COLO829 (cell line): ENCODE results near the gene BRI3BP.

ENCODE experiments used
- DNase-seq: peaks from one replicate; pipeline ENCODE4 v3.0.0; 2012; ENCODE audit warnings: low spot score

BRI3BP gene, protein sequence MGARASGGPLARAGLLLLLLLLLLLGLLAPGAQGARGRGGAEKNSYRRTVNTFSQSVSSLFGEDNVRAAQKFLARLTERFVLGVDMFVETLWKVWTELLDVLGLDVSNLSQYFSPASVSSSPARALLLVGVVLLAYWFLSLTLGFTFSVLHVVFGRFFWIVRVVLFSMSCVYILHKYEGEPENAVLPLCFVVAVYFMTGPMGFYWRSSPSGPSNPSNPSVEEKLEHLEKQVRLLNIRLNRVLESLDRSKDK

DNA sequence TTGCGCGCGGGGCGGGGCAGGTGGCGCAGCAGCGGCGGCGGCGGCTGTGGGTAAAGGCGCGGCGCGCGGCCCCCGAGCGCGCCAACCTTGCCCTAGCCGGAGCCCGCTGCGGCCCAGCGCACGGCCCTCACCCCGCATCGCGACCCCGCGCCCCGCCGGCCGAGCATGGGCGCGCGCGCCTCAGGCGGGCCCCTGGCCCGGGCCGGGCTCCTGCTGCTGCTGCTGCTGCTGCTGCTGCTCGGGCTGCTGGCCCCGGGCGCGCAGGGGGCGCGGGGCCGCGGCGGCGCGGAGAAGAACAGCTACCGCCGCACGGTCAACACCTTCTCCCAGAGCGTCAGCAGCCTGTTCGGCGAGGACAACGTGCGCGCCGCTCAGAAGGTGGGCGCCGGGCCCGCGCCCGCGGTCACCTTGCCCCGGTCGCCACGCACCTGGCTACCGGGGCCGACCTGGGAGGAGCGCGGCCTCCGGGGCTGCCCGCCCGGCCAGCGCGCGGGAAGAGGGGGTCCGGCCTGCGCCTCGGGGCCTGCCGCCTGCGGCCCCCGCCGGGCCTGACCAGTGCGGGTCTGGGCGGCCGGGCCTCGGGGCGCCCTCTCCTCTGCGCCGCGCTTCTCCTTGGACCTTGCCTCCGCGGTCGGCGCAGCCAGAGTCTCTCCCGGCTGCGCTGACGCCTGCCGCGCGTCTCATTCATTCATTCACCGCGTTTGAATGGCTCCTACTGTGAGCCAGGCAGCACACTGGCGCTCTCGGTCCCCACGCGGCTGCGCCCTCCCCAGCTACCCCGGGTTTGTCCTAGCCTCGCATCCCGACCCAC, at the start of gene BRI3BP:
Gene BRI3BP (plus strand): TSS at position 20 of the 811 bp plus-strand sequence. CDS start 146 bp downstream, at position 166.
- no peak for DNase-seq

DNA sequence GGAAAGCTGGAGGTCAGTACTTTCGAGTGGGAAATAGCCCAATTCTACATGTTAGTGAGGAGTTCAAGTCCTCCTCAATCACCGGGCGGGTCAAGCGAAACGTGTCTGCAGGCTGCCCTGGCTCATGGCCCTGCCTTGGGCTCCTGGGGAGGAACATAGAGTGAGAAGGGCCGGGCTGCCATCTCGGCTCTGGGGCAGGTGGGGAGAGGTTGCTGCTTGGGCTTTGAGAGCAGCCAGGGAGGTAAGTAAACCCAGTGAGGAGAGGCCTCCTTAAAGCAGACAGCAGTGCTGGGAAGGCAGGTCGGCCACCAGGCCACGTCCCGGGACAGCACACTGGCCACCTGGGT, 47.0 kb upstream of the BRI3BP start:
- DNase-seq: no peak

DNA sequence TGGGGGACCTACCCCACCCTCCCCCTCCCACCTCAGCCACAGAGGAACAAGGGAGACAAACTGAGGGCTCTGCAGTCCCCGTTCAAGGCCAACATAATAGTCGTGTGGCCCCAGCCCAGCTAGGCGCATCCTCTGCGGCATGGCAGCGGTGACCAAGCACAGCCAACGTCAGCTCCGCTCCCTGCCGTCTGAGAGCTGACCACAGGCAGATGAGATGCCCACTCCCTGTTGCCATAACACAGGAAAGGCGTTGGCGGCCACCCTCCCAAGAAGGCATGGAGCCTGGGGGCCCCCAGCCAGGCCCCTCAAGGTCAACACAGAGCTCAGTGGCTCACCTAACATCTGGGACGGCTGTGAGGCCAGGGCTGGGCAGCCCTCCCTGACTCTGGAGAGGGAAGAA, 46.4 kb upstream of the BRI3BP start:
- DNase-seq: no peak

DNA sequence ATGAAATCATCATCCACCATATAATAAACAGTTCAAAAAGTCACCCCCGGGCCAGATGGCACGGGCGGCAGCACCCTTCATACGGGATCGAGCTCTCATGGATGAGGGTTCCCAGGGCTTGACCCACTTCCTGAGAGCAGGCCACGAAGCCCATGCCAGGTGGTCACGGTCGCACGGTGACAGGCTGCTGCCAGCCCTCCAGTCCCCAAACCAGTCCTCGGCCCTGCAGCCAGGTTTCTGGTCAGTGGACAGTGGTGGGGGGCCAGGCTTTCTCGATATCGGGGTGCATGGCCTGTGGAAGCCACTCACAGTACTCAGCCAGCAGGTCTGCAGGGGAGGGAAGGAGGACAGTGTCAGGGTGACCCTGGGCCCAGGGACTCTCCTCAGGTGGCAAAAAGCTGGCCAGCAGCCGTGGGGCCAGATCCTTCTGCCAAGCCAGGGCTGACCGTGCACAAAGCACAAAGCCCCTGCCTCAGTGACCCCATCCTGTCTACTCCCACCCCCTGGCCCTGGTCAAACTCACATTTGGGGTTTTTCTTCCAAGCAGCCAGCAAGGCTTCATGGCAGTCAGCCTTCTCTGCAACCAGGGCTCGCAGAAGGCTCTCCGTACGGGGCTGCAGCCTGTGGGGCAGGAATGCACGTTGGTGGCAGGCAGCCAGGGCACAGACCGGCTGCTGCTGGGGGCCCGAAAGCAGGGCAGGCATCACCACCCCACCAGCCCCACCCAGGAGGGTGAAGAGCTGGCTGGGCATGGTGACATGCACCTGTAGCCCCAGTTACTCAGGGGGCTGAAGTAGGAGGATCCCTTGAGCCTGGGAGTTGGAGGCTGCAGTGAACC, 45.7 kb upstream of the BRI3BP start:
- DNase-seq: no peak

DNA sequence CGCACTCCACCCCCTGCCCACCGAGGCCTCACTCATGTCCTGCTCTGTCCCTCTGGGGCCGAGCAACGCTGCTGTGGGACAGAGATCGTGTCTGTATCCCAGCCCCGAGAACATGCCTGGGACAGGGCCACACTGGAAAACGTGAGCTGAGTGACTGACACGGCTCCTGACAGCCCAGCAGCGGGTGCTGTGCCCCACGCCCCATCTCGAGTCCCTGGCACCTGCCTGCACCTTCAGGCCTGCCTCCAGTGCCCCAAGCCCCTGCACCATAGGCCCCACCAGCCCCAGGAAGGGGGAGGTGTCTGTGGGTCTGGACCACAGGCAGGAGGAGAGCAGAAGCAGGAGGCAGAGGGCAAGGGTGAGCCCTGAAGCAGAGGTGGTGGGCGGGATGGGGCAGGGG, 44.4 kb upstream of the BRI3BP start:
- no peak for DNase-seq

DNA sequence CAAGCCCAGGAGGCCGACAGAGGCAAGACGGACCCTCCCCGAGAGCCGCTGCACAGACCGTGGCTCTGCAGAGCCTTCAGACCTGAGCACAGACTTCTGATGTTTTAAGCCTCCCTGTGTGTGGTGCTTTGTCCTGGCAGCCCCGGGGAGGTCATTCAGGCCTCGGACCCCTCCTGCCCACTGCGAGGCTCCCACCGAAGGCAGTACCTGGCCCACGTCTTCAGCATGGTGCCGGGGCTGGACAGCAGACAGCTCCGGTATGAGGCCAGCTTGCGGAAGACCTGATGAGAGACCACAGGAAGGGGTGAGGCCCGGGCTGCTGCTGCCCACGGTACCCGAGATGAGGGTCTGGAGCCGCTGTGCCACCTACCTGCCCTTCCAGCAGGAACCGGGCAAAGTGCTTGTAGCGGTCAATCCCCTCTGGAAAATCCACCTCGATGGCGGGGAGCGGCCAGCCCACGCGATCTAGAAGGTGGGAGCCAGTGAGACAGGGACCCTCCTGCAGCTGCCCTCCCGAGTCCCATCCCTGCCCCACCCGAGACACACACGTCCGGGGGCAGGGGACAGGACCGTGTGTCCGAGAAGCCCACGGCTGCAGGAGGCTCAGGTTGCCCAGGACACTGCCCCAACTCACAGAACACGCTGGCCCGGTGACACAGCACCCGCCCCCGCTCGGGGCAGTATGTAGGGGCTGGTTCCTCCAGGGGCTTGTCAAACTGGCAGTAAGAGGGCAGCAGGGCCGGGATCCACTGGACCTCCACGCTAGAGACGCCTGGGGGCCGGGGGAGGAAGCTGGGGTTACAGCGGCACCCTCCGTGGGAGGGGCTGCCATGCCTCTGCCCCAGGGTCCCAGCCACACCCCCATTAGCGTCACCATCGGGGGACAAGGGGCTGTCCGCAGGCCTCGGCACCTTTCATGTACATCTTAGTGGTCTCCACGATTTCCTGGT, 43.4 kb upstream of the BRI3BP start:
- no peak for DNase-seq

DNA sequence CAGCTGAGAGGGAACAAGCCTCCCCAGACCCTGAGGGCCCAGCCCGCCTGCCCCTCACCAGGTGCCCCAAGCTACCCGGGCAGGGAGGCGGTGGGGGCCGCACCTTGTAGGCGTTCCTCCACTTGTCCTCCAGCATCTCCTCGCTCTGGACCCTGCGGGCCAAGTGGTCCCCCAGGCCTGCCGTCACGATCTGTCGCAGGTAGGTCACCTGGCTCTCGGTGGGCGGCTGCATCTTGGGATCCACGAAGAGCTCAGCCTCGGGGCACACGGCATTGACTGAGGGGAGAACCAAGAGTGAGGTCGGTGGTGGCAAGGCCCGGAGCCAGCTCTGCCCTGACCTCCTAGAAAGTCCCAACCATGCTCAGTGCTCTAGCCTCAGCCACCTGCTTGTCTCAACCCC, 41.1 kb upstream of the BRI3BP start:
- no peak for DNase-seq

DNA sequence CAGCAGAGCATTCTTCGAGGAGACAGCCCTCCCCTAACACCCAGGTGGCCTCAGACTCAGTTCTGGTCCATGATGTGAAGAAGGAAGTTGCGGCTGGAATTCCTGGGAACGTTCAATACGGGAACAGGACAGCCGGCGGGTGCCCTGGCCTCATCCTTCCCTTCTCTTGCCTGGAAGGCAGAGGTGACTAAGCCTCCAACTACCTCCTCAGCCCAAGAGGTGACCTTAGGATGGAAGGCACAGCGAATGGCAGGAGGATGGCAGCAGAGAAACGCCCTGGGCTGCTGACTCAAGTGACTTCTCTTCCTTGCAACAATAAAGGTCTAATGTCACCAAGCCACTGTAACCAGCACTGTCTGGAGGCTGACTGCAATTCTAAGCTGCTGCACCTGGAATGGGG, 40.6 kb upstream of the BRI3BP start:
- no peak for DNase-seq

DNA sequence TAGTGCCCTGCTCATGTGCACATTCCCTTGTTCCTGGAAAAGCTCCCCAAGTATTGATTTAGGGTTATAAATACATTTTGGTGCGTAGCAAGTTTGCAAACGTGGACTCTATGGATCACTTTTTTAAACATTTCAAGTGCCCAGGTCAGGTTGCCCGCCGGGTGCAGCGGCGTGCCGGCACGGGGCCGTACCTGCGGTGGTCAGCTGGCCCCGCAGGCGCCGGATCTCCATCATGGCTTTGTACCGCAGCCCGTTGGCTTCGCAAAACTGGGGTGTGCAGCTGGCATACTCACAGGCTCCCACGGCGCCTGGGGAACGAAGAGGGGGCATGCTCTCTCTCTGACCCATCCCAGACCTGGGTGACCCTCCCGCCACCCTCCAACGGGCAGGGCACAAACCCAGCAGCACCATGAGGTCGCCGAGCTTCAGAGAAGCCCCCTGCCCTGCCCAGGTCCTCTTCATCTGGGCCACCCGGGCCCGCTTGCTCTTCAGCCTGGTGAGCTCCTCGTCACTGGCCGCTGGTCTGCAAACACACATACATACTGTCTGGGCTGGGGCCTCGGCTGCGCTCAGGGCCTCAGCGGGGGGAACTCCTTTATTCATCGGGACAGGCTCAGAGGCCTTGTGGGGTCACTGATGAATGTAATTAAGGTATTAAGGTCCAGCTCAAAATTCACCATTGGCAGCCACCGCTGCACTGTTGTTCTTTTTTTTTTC, 39.6 kb upstream of the BRI3BP start:
- no peak for DNase-seq

DNA sequence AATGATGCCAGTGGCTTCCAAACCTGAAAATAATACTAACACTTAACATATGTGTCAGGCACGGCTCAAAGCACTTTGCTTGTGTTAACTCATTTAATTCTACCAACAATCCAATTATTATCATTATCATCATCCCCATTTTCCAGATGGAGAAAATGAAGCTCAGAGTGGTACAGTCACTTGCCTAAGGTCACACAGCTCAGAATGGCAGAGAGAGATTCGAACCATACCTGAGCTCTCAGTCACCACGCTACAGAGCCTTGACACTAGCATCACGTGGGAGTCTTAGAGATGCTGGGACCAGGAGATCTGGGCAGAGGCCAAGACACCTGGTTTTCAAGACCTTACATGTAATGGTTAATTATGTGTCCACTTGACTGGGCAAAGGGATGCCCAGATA, 38.7 kb upstream of the BRI3BP start:
- no peak for DNase-seq

DNA sequence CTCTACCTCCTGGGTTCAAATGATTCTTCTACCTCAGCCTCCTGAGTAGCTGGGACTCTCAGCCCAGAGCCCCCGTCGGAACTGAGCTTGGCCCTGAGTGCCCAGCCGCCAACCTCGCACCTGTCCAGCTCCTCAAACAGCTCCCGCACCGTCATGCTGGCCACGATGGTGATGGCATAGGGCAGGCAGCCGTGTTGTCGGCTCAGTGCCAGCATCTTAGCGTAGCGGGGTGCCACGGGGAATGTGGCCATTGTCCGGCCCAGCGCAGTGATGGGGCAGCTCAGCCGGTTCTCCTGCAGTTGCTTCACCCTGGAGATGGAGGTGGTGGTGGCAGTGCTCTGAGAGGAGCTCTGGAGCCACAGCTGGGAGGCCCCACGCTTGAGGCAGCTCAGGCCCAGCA, 36.9 kb upstream of the BRI3BP start:
- DNase-seq: no peak

DNA sequence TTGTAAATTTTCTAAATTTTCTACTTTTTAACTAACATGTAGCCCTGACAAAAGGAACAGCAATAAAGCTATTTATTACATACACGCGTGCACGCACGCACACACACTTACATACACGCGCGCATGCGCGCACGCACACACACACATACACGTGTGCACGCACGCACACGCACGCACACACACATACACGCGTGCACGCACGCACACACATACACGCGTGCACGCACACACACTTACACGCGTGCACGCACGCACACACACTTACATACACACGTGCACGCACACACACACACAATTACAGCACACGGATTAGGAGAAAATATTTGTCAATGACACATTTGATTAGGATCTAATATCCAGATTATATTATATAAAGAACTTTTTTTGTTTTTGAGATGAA, 32.4 kb upstream of the BRI3BP start:
- DNase-seq: no peak

DNA sequence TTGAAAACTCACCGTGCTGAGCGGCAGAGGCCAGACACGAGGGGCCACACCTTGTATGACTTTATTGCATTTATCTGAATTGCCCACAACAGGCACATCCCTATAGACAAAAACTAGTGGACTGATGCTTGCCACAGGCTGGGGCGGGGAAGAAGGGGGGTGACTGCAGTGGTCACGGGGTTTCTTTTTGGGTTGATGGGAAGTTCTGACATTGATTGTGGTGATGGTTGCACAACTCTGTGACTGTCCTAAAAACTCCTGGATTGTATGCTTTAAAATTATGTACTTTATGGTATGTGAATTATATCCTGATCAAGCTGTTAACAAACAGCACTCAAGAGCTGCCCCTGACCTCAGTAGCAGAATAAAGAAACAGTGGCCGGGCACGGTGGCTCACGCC, 30.2 kb upstream of the BRI3BP start:
- DNase-seq: no peak

DNA sequence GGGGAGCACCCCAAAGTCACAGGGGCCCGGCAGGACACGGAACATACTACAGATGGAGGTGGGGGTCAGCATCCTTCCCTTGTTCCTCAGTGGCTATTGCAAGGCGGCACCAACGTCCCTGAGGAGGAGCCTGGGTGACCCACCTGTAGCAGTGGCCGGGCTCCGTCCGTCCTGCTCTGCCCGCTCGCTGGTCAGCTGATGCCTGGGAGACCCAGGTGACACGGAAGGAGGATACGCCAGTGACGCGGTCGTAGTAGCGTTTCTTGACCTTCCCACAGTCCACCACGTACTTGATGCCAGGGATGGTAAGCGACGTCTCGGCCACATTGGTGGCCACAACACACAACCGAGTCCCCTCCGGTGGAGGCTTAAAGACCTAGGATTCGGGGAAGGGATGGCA, 29.2 kb upstream of the BRI3BP start:
- no peak for DNase-seq

DNA sequence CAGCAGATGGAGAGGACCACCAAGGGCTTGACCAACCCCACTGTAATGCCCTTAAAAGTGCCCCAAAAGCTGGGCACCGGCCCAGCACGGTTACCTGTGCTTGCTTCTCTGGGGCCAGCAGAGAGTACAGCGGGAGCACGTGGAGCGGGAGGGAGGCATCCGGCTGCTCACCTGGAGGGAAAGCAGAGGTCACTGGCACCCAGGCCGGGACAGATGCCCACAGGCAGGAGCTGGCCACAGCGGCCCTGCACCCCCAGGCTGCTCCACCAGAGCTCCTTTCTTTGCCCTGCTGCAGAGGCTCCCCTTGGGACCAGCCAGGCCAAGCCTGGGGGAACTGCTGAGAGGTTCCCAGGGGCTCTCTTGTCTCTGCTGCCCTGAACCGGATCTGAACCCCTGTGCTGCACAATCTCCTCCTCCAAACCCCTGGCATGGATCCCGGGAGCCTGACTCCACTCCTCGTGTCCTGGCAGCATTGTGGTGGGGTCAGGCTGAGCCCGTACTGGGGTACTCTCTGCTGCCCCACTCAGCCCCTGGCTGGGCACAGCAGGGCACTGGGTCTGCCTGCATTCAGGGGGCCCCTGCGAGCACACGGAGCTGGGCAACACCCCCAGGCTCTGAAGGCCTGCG, 28.5 kb upstream of the BRI3BP start:
- DNase-seq: no peak

DNA sequence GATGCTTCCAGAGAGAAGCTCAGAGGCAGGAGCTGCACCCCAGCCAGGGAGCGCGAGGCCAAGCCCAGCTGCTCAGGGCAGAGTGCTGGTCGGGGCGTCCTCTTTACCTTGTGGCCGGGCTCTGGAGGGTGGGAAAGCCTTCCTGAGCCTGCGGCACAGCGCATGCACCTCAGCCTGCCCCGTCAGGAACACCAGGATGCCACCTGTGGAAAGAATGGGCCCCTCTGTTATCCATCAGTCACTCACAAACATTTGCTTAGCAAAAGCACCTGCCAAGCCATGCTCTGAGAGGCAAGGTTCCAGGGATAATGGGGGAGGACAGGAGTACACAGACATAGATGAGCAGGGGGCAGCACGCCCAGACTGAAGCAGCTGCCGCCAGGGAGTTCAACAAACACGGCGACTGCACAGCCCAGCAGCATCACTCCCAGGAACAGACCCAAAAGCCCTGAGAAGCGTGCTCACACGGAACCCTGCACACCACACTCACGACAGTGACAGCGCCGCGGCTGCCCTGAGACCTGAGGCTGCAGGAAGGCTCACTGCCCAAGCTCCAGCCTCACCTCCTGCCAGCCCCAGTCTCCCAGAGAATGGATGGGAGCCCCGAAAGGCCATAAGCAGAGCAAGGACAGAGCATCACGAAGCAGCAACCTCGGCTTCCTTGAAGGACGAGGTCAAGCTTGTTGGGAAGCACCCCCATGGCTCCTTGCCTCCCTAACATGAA, 26.3 kb upstream of the BRI3BP start:
- DNase-seq: no peak

DNA sequence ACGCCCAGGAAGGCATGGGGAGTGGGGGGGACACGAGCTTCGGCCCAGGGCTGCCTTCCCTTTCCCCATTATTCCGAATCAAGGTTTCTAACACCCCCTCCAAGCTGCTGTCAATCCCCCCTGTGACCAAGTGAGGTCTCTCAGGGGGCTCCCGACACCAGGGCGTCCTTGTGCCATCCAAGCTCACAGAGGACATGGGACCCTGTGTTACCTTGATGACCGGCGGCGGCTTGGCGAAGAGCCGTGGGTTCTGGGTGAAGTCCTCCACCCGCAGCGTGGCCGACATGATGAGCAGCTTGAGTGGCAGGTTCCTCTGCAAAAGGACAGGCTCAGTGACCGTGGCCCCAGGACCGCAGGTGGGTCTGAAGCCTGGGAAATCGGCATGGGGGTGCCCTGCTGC, 24.8 kb upstream of the BRI3BP start:
- DNase-seq: no peak

DNA sequence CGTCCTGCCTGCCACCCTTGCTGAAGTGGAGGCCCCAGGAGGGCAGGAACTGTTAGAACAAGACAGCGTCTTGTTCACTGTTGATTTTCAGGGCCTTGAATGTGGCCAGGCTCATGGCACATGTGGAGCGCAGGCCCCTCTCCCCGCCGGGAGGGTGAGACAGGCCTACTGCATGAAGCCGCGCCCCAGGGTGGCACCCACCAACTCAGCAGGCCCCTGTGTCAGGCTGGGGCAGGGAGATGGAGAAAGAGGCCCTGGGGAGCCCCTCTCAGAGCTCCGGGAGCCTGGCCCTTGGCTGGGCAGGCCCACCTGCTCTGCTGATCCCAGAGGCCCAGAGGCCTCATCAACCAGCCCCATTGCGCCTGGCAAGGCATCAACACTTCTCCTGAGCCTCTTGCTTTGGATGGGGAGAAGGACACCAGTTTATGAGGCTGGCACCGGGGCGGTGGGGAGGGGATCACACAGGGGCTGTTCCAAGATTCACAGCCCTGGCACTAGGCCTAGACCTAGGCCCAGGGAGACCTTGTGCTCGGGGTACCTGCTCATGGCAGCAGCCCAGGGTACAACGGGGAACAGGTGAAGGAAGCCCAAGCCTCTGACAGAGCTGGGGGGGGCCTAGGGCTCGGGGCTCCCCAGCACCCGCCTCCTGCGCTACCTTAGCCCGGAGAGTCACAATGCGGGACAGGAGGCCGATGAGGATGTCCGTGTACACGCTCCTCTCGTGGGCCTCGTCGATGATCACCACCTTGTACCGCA, 22.6 kb upstream of the BRI3BP start:
- no peak for DNase-seq

DNA sequence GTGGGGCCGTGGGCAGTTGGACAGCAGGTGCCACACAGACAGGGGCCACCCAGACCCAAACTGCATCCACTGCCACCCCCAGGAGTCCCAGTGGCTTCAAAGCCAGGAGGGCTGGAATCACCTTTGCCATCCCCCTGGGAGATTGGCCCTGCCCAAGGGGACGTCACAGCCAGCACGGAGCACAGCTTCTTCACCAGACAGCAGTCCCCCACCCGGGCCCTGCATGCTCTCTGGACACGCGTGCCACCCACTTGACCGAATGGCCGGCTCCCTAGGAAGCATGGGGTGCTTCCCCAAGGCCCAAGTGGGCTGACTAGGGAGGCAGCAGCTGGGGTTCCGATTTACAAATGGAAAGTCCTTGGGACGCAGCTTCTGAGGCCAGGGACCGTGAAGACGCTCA, 21.8 kb upstream of the BRI3BP start:
- DNase-seq: no peak
